ENCODE measurements around the gene FSTL4. TPM values are rescaled to one million over a fixed set of nuclear protein-coding genes. Genes with fewer than 3 reads are reported as not detected.

The FSTL4 gene
- total RNA-seq, 1 experiment from 2014 or later, result 0.12 TPM

- Mint-ChIP-seq H3K27me3 (ENCODE audit: insufficient read depth, unreplicated experiment) (no peaks in the 10 kb centered on the region), H3K27ac (ENCODE audit: low read depth, unreplicated experiment) (no peak overlapping the region), H3K4me3 (ENCODE audit: unreplicated experiment) (no peak overlapping the region), H3K4me1 (ENCODE audit: insufficient read depth, unreplicated experiment) (peaks cover 6% of the 10 kb centered on the region), H3K36me3 (ENCODE audit: insufficient read depth, unreplicated experiment) (no peaks in the 10 kb centered on the region), H3K9me3 (ENCODE audit: unreplicated experiment) (no peaks in the 10 kb centered on the region)
- TF ChIP-seq CTCF (IDR thresholded peaks at IDR 0.05; ENCODE audit: unreplicated experiment), result no peak
- ChIA-PET POLR2A (interaction anchor here (0.6 to 0.7 kb wide), 2 partner anchors 49 to 50 kb away, joined by 3 read pairs; no protein-coding TSS in a partner anchor), CTCF (interaction anchor here (0.7 kb wide), 1 partner anchor 28 kb away, joined by 3 read pairs; no protein-coding TSS in a partner anchor)
- no TSS peak for BruUV-seq (replicated peaks)
- intact Hi-C loops (cut with micrococcal nuclease), result no loop called here
- no peak for DNase-seq (ENCODE audit: unreplicated experiment)
These were observed 336.2 kb downstream of the FSTL4 start for GRCh38 chr5:133276171-133276570.

- CTCF ChIA-PET, result interaction anchor here (0.9 kb wide), 1 partner anchor 12 kb away, joined by 3 read pairs; no protein-coding TSS in a partner anchor
- BruUV-seq (replicated peaks), result no TSS peak
- no peak overlapping the region for H3K4me3 Mint-ChIP-seq (ENCODE audit: unreplicated experiment)
- H3K4me1 Mint-ChIP-seq (ENCODE audit: insufficient read depth, unreplicated experiment), result peaks cover 6% of the 10 kb centered on the region
- intact Hi-C loops (cut with micrococcal nuclease), result no loop called here
- TF ChIP-seq CTCF (IDR thresholded peaks at IDR 0.05; ENCODE audit: unreplicated experiment), result no peak
- POLR2A ChIA-PET, result interaction anchor here (0.6 kb wide), 1 partner anchor 49 kb away, joined by 3 read pairs; no protein-coding TSS in a partner anchor
- H3K27me3 Mint-ChIP-seq (ENCODE audit: insufficient read depth, unreplicated experiment), result no peaks in the 10 kb centered on the region
- DNase-seq (ENCODE audit: unreplicated experiment), result no peak
- H3K36me3 Mint-ChIP-seq (ENCODE audit: insufficient read depth, unreplicated experiment), result no peaks in the 10 kb centered on the region
- no peaks in the 10 kb centered on the region for H3K9me3 Mint-ChIP-seq (ENCODE audit: unreplicated experiment)
- H3K27ac Mint-ChIP-seq (ENCODE audit: low read depth, unreplicated experiment), result no peak overlapping the region
These were observed 336.7 kb downstream of the FSTL4 start for GRCh38 chr5:133275631-133276030.

- ChIA-PET POLR2A (interaction anchor here (0.6 to 2.8 kb wide), 4 partner anchors 11 to 1361 kb away, joined by 3 to 10 read pairs (median 4); no protein-coding TSS in a partner anchor), CTCF (interaction anchor here (0.6 kb wide), 1 partner anchor 10 kb away, joined by 3 read pairs; no protein-coding TSS in a partner anchor)
- TF ChIP-seq CTCF (IDR thresholded peaks at IDR 0.05; ENCODE audit: unreplicated experiment), result no peak
- Mint-ChIP-seq H3K4me1 (ENCODE audit: insufficient read depth, unreplicated experiment) (peaks cover 6% of the 10 kb centered on the region), H3K4me3 (ENCODE audit: unreplicated experiment) (no peak overlapping the region), H3K36me3 (ENCODE audit: insufficient read depth, unreplicated experiment) (no peaks in the 10 kb centered on the region), H3K27me3 (ENCODE audit: insufficient read depth, unreplicated experiment) (no peaks in the 10 kb centered on the region), H3K9me3 (ENCODE audit: unreplicated experiment) (no peaks in the 10 kb centered on the region), H3K27ac (ENCODE audit: low read depth, unreplicated experiment) (no peak overlapping the region)
- no TSS peak for BruUV-seq (replicated peaks)
- intact Hi-C loops (cut with micrococcal nuclease), result no loop called here
- no peak for DNase-seq (ENCODE audit: unreplicated experiment)
These were observed 337.8 kb downstream of the FSTL4 start for GRCh38 chr5:133274597-133274935.

GRCh38 chr5:133273661-133274596 lies 338.4 kb downstream of the FSTL4 start:
- peaks cover 6% of the 10 kb centered on the region for H3K4me1 Mint-ChIP-seq (ENCODE audit: insufficient read depth, unreplicated experiment)
- intact Hi-C loops (cut with micrococcal nuclease), result no loop called here
- no TSS peak for BruUV-seq (replicated peaks)
- H3K27me3 Mint-ChIP-seq (ENCODE audit: insufficient read depth, unreplicated experiment), result no peaks in the 10 kb centered on the region
- H3K27ac Mint-ChIP-seq (ENCODE audit: low read depth, unreplicated experiment), result no peak overlapping the region
- CTCF ChIA-PET, result interaction anchor here (0.6 to 1.3 kb wide), 6 partner anchors 10 to 162 kb away, joined by 3 to 4 read pairs (median 3); no protein-coding TSS in a partner anchor
- no peak for TF ChIP-seq CTCF (IDR thresholded peaks at IDR 0.05; ENCODE audit: unreplicated experiment)
- POLR2A ChIA-PET, result interaction anchor here (0.6 to 2.8 kb wide), 3 partner anchors 11 to 1361 kb away, joined by 3 to 10 read pairs (median 4); no protein-coding TSS in a partner anchor
- H3K36me3 Mint-ChIP-seq (ENCODE audit: insufficient read depth, unreplicated experiment), result no peaks in the 10 kb centered on the region
- no peak for DNase-seq (ENCODE audit: unreplicated experiment)
- no peaks in the 10 kb centered on the region for H3K9me3 Mint-ChIP-seq (ENCODE audit: unreplicated experiment)
- H3K4me3 Mint-ChIP-seq (ENCODE audit: unreplicated experiment), result no peak overlapping the region
